Ovary (tissue), 9 donors: ENCODE data around the gene PAFAH1B1. TPM values are rescaled to one million over a fixed set of nuclear protein-coding genes. Genes with fewer than 3 reads are reported as not detected.
"Not testable (repeated sequence)": the region's sequence is repeated elsewhere in the genome, so short reads cannot be mapped to it uniquely, and the experiment has no call there.

Source experiments
- DNase-seq, 5 donors: peaks; one replicate each; pipeline ENCODE4 v3.0.0-alpha.2; 2019 to 2020
- H3K27ac ChIP-seq, 2 donors: fragments of 200-600 bp; one replicate each; pipeline versions ENCODE4 v1.5.1 to v1.8.0; 2019 to 2022
- H3K27me3 ChIP-seq: fragments of 200-600 bp; one replicate; pipeline ENCODE4 v1.8.0; 2022
- H3K36me3 ChIP-seq: fragments of 200-600 bp; sonication (generic); one replicate; pipeline ENCODE4 v1.5.1; 2019
- H3K4me1 ChIP-seq: one replicate; pipeline ENCODE4 v1.8.1; 2013; ENCODE audit warnings: mild to moderate bottlenecking, moderate library complexity; ENCODE audit not compliant: insufficient read depth
- H3K4me3 ChIP-seq: fragments of 200-600 bp; sonication (generic); one replicate; pipeline ENCODE4 v1.5.1; 2017
- H3K9me3 ChIP-seq, 2 donors: fragments of 200-600 bp in 1 of 2; sonication (generic) in 1 of 2; one replicate each; pipeline versions ENCODE4 v1.5.1 to v1.8.1; 2013 to 2019; ENCODE audit warnings: mild to moderate bottlenecking in 1 of 2, moderate library complexity in 1 of 2
- CTCF ChIP-seq, 3 donors: fragments of 450-650 bp in 2 of 3; fragments of 200-600 bp in 1 of 3; IDR thresholded peaks; one replicate each; pipeline versions ENCODE4 v1.5.1 to v1.8.0; 2016 to 2022; ENCODE audit warnings: antibody characterized with exemption in 3 of 3, mild to moderate bottlenecking in 1 of 3
- EP300 ChIP-seq: sonication (generic); formaldehyde crosslinking; IDR thresholded peaks from one replicate; pipeline ENCODE4 v1.6.1; 2017; ENCODE audit warnings: antibody characterized with exemption
- POLR2A ChIP-seq: fragments of 450-650 bp; IDR thresholded peaks from one replicate; pipeline ENCODE4 v1.6.1; 2017; ENCODE audit warnings: antibody characterized with exemption, mild to moderate bottlenecking, moderate library complexity
- WGBS, 3 donors: extraction: QIAGEN DNeasy Blood & Tissue Kit in 1 of 3; methylation state at CpG; one replicate each; pipeline versions ENCODE4 v1.1.5 to v1.1.7; 2013 to 2017; 5-methylcytosine and 5-hydroxymethylcytosine counted together
- intact Hi-C, 4 donors: fragments of 100-400 bp; cut with DNase I; formaldehyde crosslinking; loops; one replicate each; pipeline versions ENCODE4 v1.11.0 to v1.15.1; 2022 to 2023
- polyA plus RNA-seq, 2 donors: library from polyadenylated mRNA; stranded (reverse); fragments of 200-250 nt in 1 of 2; fragments of 350-450 nt in 1 of 2; fragmentation: Illumina TruSeq in 1 of 2; extraction: RNeasy Lipid Tissue Mini Kit (QIAGEN cat#74804) in 1 of 2; gene quantifications; one replicate each; pipeline ENCODE4 v1.2.3, GENCODE V29; 2013 to 2014
- total RNA-seq, 7 donors: library from RNA; depleted of rRNA in 2 of 7; stranded (reverse); fragments of >200 nt in 2 of 7; fragmentation: NEBNext Ultra II Directional in 3 of 7; extraction: Animal tissue kit (Norgen Biotek cat#: 25700) in 3 of 7; gene quantifications; one replicate each; pipeline versions ENCODE4 v1.1.0 to v1.2.4, GENCODE V29; 2016 to 2023
- donor health status: DM: no; HTN: no; CAD: no; lungs with moderate emphysema.
- donor health status: DM: no; HTN: no; CAD: no.
- donor health status: Bipolar disorder and iron deficiency.
- donor health status: DM: yes; HTN: yes; CAD: no.
- donor health status: DM: no; HTN: no; CAD: no.
- donor health status: DM: yes; HTN: yes; CAD: no.

The PAFAH1B1 gene
- total and polyA plus RNA-seq, 9 donors: 36.5 to 125 (median 99.0) TPM

- WGBS, 3 donors: 84 to 93% (median 88%) methylated on average over 5 of the region's 5 CpGs
These were observed 78.6 kb downstream of the PAFAH1B1 start for GRCh38 chr17:2672026-2672425.

DNA sequence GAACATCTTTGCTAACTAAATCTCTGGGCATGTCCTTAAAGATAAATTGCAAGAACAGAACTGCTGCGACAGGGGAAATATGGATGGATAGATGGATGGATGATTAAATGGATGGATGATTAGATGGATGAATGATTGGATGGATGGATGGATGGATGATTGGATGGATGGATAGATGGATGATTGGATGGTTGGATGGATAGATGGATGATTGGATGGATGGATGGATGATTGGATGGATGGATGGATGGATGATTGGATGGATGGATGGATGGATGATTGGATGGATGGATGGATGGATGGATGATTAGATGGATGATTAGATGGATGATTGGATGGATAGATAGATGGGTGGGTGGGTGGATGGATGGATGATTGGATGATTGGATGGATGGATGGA, 85.8 kb downstream of the PAFAH1B1 start:
- not testable (repeated sequence) for H3K27ac ChIP-seq, H3K4me3 ChIP-seq, H3K9me3 ChIP-seq, H3K36me3 ChIP-seq, DNase-seq, H3K4me1 ChIP-seq, H3K27me3 ChIP-seq
- WGBS, 3 donors: 100% methylated on average over 1 of the region's 1 CpG
- intact Hi-C loops: loop anchor here in 1 of 4 donors (2.0 kb wide), 1 partner anchor 16 kb away; no protein-coding TSS in a partner anchor

More at GRCh38 chr17:2672026-2672425, 78.6 kb downstream of the PAFAH1B1 start:
- intact Hi-C loops: no loop called here
- no peaks in the 10 kb centered on the region for H3K36me3 ChIP-seq
- H3K4me3 ChIP-seq: no peak overlapping the region
- no peak for TF ChIP-seq POLR2A
- no peak for TF ChIP-seq CTCF (IDR thresholded peaks at IDR 0.05)
- TF ChIP-seq EP300: no peak
- no peak overlapping the region for H3K27ac ChIP-seq
- H3K27me3 ChIP-seq: no peaks in the 10 kb centered on the region
- DNase-seq: no peak
- H3K4me1 ChIP-seq: no peaks in the 10 kb centered on the region
- H3K9me3 ChIP-seq: no peaks in the 10 kb centered on the region

DNA sequence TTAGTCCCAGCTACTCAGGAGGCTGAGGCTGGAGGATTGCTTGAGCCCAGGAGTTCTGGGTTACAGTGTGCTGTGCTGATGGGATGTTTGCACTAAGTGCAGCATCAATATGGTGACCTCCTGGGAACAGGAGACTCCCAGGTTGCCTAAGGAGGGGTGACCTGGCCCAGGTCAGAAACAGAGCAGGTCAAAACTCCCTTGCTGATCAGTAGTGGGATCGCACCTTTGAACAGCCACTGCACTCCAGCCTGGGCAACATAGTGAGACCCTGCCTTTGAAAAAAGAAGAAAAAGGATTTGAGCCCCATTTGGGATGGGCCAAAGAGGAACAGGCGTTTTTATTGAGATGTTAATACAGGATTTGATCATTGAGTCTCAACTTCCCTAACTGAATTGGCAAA, 87.5 kb downstream of the PAFAH1B1 start:
- WGBS, 3 donors: 92 to 100% (median 93%) methylated on average over 2 of the region's 2 CpGs
- no peak for DNase-seq
- H3K4me1 ChIP-seq: no peaks in the 10 kb centered on the region
- intact Hi-C loops: loop anchor here in 1 of 4 donors (10.0 kb wide), 1 partner anchor 296 kb away; no protein-coding TSS in a partner anchor
- H3K4me3 ChIP-seq: no peak overlapping the region
- TF ChIP-seq EP300: no peak
- no peak for TF ChIP-seq POLR2A
- TF ChIP-seq CTCF (IDR thresholded peaks at IDR 0.05): no peak
- H3K27ac ChIP-seq: no peak overlapping the region
- H3K27me3 ChIP-seq: no peaks in the 10 kb centered on the region
- no peaks in the 10 kb centered on the region for H3K9me3 ChIP-seq
- H3K36me3 ChIP-seq: no peaks in the 10 kb centered on the region

DNA sequence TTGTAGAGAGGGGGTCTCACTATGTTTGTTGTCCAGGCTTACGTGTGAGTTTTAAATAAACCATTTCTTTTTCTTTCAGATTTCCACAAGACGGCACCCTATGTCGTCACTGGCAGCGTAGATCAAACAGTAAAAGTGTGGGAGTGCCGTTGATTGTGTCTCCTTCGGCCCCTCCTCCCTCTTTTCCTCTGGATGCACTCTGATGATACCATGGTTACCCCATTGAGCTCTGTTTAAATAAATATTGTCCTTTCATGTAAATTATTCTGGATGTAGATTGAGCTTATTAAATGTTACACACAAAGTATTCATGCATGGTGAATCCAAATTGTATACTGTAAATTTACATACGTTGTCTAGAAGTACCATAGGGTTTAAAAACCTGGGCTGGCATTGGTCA, 88.2 kb downstream of the PAFAH1B1 start:
- Histone ChIP-seq H3K36me3 (no peaks in the 10 kb centered on the region), H3K9me3 (no peaks in the 10 kb centered on the region)

More for the DNA sequence above, 88.2 kb downstream of the PAFAH1B1 start:
- Histone ChIP-seq H3K27me3 (no peaks in the 10 kb centered on the region), H3K27ac (no peak overlapping the region), H3K4me3 (no peak overlapping the region), H3K4me1 (no peaks in the 10 kb centered on the region)
- 72 to 76% (median 75%) methylated on average over 7 of the region's 7 CpGs for WGBS, 3 donors
- TF ChIP-seq CTCF (IDR thresholded peaks at IDR 0.05): no peak
- no peak for TF ChIP-seq EP300
- TF ChIP-seq POLR2A: no peak
- intact Hi-C loops: loop anchor here in 1 of 4 donors (10.0 kb wide), 1 partner anchor 297 kb away; no protein-coding TSS in a partner anchor
- no peak for DNase-seq
